Muscle of back (tissue), 11 donors: ENCODE results near the gene NDUFA3. TPM values are rescaled to one million over a fixed set of nuclear protein-coding genes. Genes with fewer than 3 reads are reported as not detected.

Source experiments
- DNase-seq, 3 donors: peaks; one replicate each; pipeline versions ENCODE4 v3.0.0 to v3.0.0-alpha.2; 2013
- polyA plus RNA-seq, 10 donors: library from polyadenylated mRNA; unstranded; fragments of 120-200 nt; gene quantifications; one replicate each; pipeline ENCODE4 v1.2.1, GENCODE V29; 2013; ENCODE audit not compliant: insufficient read length in 10 of 10

NDUFA3 gene
- polyA plus RNA-seq, 10 donors = 76.3 to 116 (median 98.6) TPM

DNA sequence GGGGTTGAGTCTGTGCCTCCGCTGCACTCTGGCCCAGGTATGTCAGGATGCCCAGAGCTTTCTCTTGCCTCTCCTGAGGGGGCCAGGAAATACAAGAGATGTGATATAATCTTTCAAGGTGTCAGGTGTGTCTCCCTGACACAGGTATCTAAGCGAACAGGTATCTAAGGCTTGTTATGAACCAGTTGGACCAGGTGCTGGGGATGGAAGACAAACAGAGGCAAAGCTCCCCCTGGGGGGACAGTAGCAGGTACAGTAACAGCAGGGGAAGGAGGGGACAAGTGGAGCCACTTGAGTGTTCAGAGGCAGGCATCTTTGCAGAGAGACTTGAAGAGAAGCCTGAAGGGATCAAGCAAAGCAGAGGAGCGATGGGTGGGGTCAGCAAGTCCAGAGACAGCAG is 54.3 kb downstream of the NDUFA3 start:
- no peak for DNase-seq

Other genes starting within 250 kb of the NDUFA3 start
- gene MYADM, start 235.0 kb upstream of the NDUFA3 start, polyA plus RNA-seq = 100 to 1,000 TPM; 161 to 255 (median 199) TPM
- gene PRKCG, start 220.7 kb upstream of the NDUFA3 start, polyA plus RNA-seq = 1 to 10 TPM in 1 of 10 donors, under 1 TPM in 8, not detected in 1; 0.11 to 1.0 (median 0.30) TPM
- 1 to 10 TPM in 1 of 10 donors, under 1 TPM in 6, not detected in 3; 0.10 to 1.3 (median 0.20) TPM for gene CACNG7, start 193.6 kb upstream of the NDUFA3 start, polyA plus RNA-seq
- gene CACNG8, start 139.9 kb upstream of the NDUFA3 start, polyA plus RNA-seq = 1 to 10 TPM in 1 of 10 donors, under 1 TPM in 9; 0.39 to 1.0 (median 0.55) TPM
- 10 to 100 TPM; 21.1 to 29.6 (median 22.9) TPM for gene CACNG6, start 111.2 kb upstream of the NDUFA3 start, polyA plus RNA-seq
- under 1 TPM in 2 of 10 donors, not detected in 8; 0.22 to 0.35 TPM for gene VSTM1, start 39.0 kb upstream of the NDUFA3 start, polyA plus RNA-seq
- gene TARM1, start 21.5 kb upstream of the NDUFA3 start, polyA plus RNA-seq = not detected
- under 1 TPM; 0.11 to 0.54 (median 0.43) TPM for gene OSCAR, start 2.1 kb upstream of the NDUFA3 start, polyA plus RNA-seq
- 10 to 100 TPM in 9 of 10 donors, 1 to 10 TPM in 1; 9.8 to 17.7 (median 13.4) TPM for gene TFPT, start 12.8 kb downstream of the NDUFA3 start, polyA plus RNA-seq
- 10 to 100 TPM; 35.0 to 52.0 (median 45.4) TPM for gene PRPF31, start 12.9 kb downstream of the NDUFA3 start, polyA plus RNA-seq
- gene CNOT3, start 34.9 kb downstream of the NDUFA3 start, polyA plus RNA-seq = 10 to 100 TPM; 30.0 to 46.6 (median 35.3) TPM
- 10 to 100 TPM in 1 of 10 donors, 1 to 10 TPM in 9; 5.7 to 10.3 (median 7.9) TPM for gene LENG1, start 56.9 kb downstream of the NDUFA3 start, polyA plus RNA-seq
- gene TMC4, start 70.3 kb downstream of the NDUFA3 start, polyA plus RNA-seq = 1 to 10 TPM; 1.3 to 4.5 (median 3.0) TPM
- 10 to 100 TPM; 19.7 to 34.6 (median 28.0) TPM for gene MBOAT7, start 86.7 kb downstream of the NDUFA3 start, polyA plus RNA-seq
- gene TSEN34, start 88.5 kb downstream of the NDUFA3 start, polyA plus RNA-seq = 10 to 100 TPM; 20.8 to 37.2 (median 30.6) TPM
- gene RPS9, start 98.0 kb downstream of the NDUFA3 start, polyA plus RNA-seq = 1,000 to 10,000 TPM; 1,602 to 2,705 (median 2,168) TPM
- 1 to 10 TPM in 9 of 10 donors, under 1 TPM in 1; 0.79 to 3.8 (median 2.3) TPM for gene LILRB3, start 120.2 kb downstream of the NDUFA3 start, polyA plus RNA-seq
- gene LILRA6, start 139.9 kb downstream of the NDUFA3 start, polyA plus RNA-seq = 1 to 10 TPM; 1.1 to 2.6 (median 1.5) TPM
- 10 to 100 TPM in 1 of 10 donors, 1 to 10 TPM in 9; 6.8 to 11.2 (median 8.9) TPM for gene LILRB5, start 154.4 kb downstream of the NDUFA3 start, polyA plus RNA-seq
- gene LILRB2, start 178.3 kb downstream of the NDUFA3 start, polyA plus RNA-seq = 1 to 10 TPM; 1.2 to 2.3 (median 1.7) TPM
- gene LILRA5, start 210.3 kb downstream of the NDUFA3 start, polyA plus RNA-seq = 1 to 10 TPM in 1 of 10 donors, under 1 TPM in 9; 0.37 to 1.1 (median 0.54) TPM
- under 1 TPM in 2 of 10 donors, not detected in 8; 0.17 to 0.20 TPM for gene LILRA4, start 236.3 kb downstream of the NDUFA3 start, polyA plus RNA-seq